ENCODE results near the gene FIGNL2. TPM values are rescaled to one million over a fixed set of nuclear protein-coding genes. Genes with fewer than 3 reads are reported as not detected.

FIGNL2 gene
- total and polyA plus RNA-seq, 9 of the 15 experiments (the other 6 are each of a cell fraction or from before 2014, with no cell fraction given): 0.01 TPM; not detected in 8

DNA sequence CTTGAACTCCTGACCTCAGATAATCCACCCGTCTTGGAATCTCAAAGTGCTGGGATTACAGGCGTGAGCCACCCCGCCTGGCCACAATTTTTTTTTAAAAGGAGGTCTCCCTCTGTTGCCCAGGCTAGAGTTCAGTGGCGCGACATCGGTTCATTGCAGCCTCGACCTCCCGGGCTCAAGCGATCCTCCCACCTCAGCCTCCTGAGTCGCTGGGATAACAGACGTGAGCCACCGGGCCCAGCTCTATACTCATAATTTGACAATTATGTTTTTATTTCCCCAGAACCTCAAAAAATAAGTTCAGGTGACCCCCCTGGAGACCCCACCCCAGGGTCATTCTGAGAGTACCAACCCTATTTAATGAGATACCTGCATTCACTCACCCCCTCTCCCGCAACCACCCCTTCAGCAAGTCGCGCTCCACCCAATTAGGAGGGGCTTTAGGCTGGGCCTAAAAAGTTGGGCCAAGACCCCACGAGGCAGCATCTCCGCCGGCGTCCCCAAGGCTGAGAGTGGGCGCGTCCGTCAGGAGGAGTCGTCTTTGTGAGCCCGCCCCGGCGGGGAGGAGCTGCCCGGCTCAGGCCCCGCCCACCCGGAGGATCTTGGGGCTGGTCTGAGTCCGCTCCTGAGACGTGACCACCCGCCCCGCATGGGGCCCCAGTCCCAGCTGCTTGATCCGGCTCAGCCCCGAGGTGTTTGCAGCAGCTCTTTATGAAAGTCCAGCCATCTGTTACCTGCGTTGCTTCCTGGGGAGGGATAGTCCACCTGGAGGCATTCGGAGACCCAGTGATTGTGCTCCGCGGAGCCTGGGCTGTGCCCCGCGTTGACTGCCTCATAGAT lies 39.2 kb upstream of the FIGNL2 start, which contains the start of gene ANKRD33 (continued):
- TF ChIP-seq ZHX1 (conservative IDR thresholded peaks at IDR 0.05; ENCODE audit: low read length): no peak
- no peak for TF ChIP-seq RBM25 (IDR thresholded peaks at IDR 0.05; ENCODE audit: low read depth, low read length, severe bottlenecking)
- TF ChIP-seq, protein P1, sequence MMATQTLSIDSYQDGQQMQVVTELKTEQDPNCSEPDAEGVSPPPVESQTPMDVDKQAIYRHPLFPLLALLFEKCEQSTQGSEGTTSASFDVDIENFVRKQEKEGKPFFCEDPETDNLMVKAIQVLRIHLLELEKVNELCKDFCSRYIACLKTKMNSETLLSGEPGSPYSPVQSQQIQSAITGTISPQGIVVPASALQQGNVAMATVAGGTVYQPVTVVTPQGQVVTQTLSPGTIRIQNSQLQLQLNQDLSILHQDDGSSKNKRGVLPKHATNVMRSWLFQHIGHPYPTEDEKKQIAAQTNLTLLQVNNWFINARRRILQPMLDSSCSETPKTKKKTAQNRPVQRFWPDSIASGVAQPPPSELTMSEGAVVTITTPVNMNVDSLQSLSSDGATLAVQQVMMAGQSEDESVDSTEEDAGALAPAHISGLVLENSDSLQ (IDR thresholded peaks at IDR 0.05): peak; percentile 56
- TF ChIP-seq NR2F6 (CRISPR knock-in tag; IDR thresholded peaks at IDR 0.05): 0 out of 2 replicates have a peak, but pooled peaks have one; percentile 21
- peak; percentile 76 for TF ChIP-seq PRDM10 (IDR thresholded peaks at IDR 0.05; ENCODE audit: partially characterized antibody)
- peak; percentile 34; the same call in 1 of the 2 replicates for TF ChIP-seq ZFX (CRISPR knock-in tag; IDR thresholded peaks at IDR 0.05)
- TF ChIP-seq THRAP3 (IDR thresholded peaks at IDR 0.05; ENCODE audit: borderline replicate concordance): no peak

Measured in K562 (cell line).